HepG2 (cell line): ENCODE measurements around the gene NEDD4L. TPM values are rescaled to one million over a fixed set of nuclear protein-coding genes. Genes with fewer than 3 reads are reported as not detected.

Experiments
- BATF2 ChIP-seq: sonication (generic); formaldehyde crosslinking; IDR thresholded peaks from 2 replicates; pipeline ENCODE4 v1.8.0; 2022; ENCODE audit warnings: mild to moderate bottlenecking, missing genetic modification reagents, moderate library complexity
- DNMT3B ChIP-seq: conservative IDR thresholded peaks from 2 replicates; pipeline ENCODE4 v1.6.1; 2016; ENCODE audit warnings: missing biosample characterization, control low read depth
- ETV6 ChIP-seq: sonication (generic); formaldehyde crosslinking; conservative IDR thresholded peaks from 2 replicates; pipeline ENCODE4 v1.4.0; 2020; ENCODE audit warnings: missing genetic modification reagents
- HNF4A ChIP-seq: sonication (generic); formaldehyde crosslinking; IDR thresholded peaks from 2 replicates; pipeline ENCODE4 v1.4.0; 2020; ENCODE audit warnings: missing genetic modification reagents
- HNRNPLL ChIP-seq: fragments of 200-400 bp; formaldehyde crosslinking; IDR thresholded peaks from 2 replicates; pipeline ENCODE4 v1.6.1; 2017; ENCODE audit warnings: mild to moderate bottlenecking, low read depth, low read length; ENCODE audit not compliant: poor library complexity, severe bottlenecking
- HOXD1 ChIP-seq: sonication (generic); formaldehyde crosslinking; IDR thresholded peaks from 2 replicates; pipeline ENCODE4 v1.5.0; 2020; ENCODE audit warnings: missing genetic modification reagents
- MAFF ChIP-seq: IDR thresholded peaks from 2 replicates; pipeline ENCODE4 v1.6.1; 2011; ENCODE audit warnings: low read depth, low read length, improper control_type of control experiment
- MAZ ChIP-seq, 2 experiments: sonication (generic) in 1 of 2; formaldehyde crosslinking in 1 of 2; IDR thresholded peaks; 2 replicates each; pipeline versions ENCODE4 v1.5.0 to v1.6.1; 2012 to 2020; ENCODE audit warnings: low read depth in 2 of 2, mild to moderate bottlenecking in 2 of 2, borderline replicate concordance in 1 of 2, improper control_type of control experiment in 1 of 2, low read length in 1 of 2, missing genetic modification reagents in 1 of 2, moderate library complexity in 1 of 2
- MEF2D ChIP-seq: sonication (generic); formaldehyde crosslinking; IDR thresholded peaks from 2 replicates; pipeline ENCODE4 v1.5.1; 2020; ENCODE audit warnings: mild to moderate bottlenecking, missing genetic modification reagents
- NCOA2 ChIP-seq: sonication (generic); formaldehyde crosslinking; IDR thresholded peaks from 2 replicates; pipeline ENCODE4 v1.8.0; 2022; ENCODE audit warnings: inconsistent platforms
- PBX2 ChIP-seq: IDR thresholded peaks from 2 replicates; pipeline ENCODE4 v1.6.1; 2016; ENCODE audit warnings: control low read depth
- PITX1 ChIP-seq: sonication (generic); formaldehyde crosslinking; IDR thresholded peaks from 2 replicates; pipeline ENCODE4 v1.5.1; 2020; ENCODE audit warnings: mild to moderate bottlenecking, missing genetic modification reagents
- PRMT3 ChIP-seq: sonication (generic); formaldehyde crosslinking; IDR thresholded peaks from 2 replicates; pipeline ENCODE4 v1.8.1; 2022; ENCODE audit warnings: low read depth, mild to moderate bottlenecking, moderate library complexity, missing genetic modification reagents, borderline replicate concordance
- TBX2 ChIP-seq: sonication (generic); formaldehyde crosslinking; IDR thresholded peaks from 2 replicates; pipeline ENCODE4 v1.5.0; 2020; ENCODE audit warnings: missing genetic modification reagents, mild to moderate bottlenecking, borderline replicate concordance
- TBX3 ChIP-seq: fragments of 450-650 bp; IDR thresholded peaks from 2 replicates; pipeline ENCODE4 v1.6.1; 2017; ENCODE audit warnings: antibody characterized with exemption, mild to moderate bottlenecking, inconsistent platforms, borderline replicate concordance
- TCF7 ChIP-seq: sonication (generic); IDR thresholded peaks from 2 replicates; pipeline ENCODE4 v1.6.1; 2016; ENCODE audit warnings: antibody characterized with exemption, low read depth
- ZBTB33 ChIP-seq: sonication (generic); formaldehyde crosslinking; IDR thresholded peaks from 2 replicates; pipeline ENCODE4 v1.4.0; 2020; ENCODE audit warnings: missing genetic modification reagents
- ZNF296 ChIP-seq: sonication (generic); formaldehyde crosslinking; conservative IDR thresholded peaks from 2 replicates; pipeline ENCODE4 v1.5.0; 2020; ENCODE audit warnings: mild to moderate bottlenecking, missing genetic modification reagents
- ZNF460 ChIP-seq: sonication (generic); formaldehyde crosslinking; IDR thresholded peaks from 2 replicates; pipeline ENCODE4 v1.5.1; 2020; ENCODE audit warnings: missing genetic modification reagents, mild to moderate bottlenecking, borderline replicate concordance
- ZNF510 ChIP-seq: sonication (generic); formaldehyde crosslinking; IDR thresholded peaks from 2 replicates; pipeline ENCODE4 v1.4.0; 2020; ENCODE audit warnings: low read depth, mild to moderate bottlenecking, missing genetic modification reagents
- ZNF710 ChIP-seq: sonication (generic); formaldehyde crosslinking; IDR thresholded peaks from 2 replicates; pipeline ENCODE4 v1.5.0; 2020; ENCODE audit warnings: mild to moderate bottlenecking, missing genetic modification reagents, borderline replicate concordance
- ZNF737 ChIP-seq: sonication (generic); formaldehyde crosslinking; IDR thresholded peaks from 2 replicates; pipeline ENCODE4 v1.5.0; 2020; ENCODE audit warnings: missing genetic modification reagents, mild to moderate bottlenecking, borderline replicate concordance
- ZNF777 ChIP-seq: sonication (generic); formaldehyde crosslinking; IDR thresholded peaks from 2 replicates; pipeline ENCODE4 v1.4.0; 2020; ENCODE audit warnings: missing genetic modification reagents
- ZSCAN25 ChIP-seq: sonication (generic); formaldehyde crosslinking; IDR thresholded peaks from 2 replicates; pipeline ENCODE4 v1.8.0; 2022; ENCODE audit warnings: mild to moderate bottlenecking, missing genetic modification reagents
- polyA plus RNA-seq, 8 experiments: library from polyadenylated mRNA; depleted of rRNA in 3 of 8; stranded (reverse) in 7 of 8; unstranded in 1 of 8; fragments of >200 nt; fragmentation: Illumina TruSeq in 4 of 8; extraction: Trizol in 4 of 8; gene quantifications; 2 replicates each; pipeline versions ENCODE4 v1.2.1 to v1.2.3, GENCODE V29; 2011 to 2016; ENCODE audit warnings: low read depth in 4 of 8, missing spikeins in 1 of 8, mixed read lengths in 1 of 8; ENCODE audit not compliant: insufficient read depth in 1 of 8
- total RNA-seq, 5 experiments: library from RNA; depleted of rRNA; stranded (reverse); fragments of >200 nt; fragmentation: Illumina TruSeq; extraction: Trizol; gene quantifications; 2 replicates each; pipeline ENCODE4 v1.2.3, GENCODE V29; 2016; ENCODE audit warnings: low read depth in 1 of 5

The NEDD4L gene
- total and polyA plus RNA-seq, 2 of the 13 experiments (the other 11 are each of a cell fraction or from before 2014, with no cell fraction given): 168 to 390 TPM

DNA sequence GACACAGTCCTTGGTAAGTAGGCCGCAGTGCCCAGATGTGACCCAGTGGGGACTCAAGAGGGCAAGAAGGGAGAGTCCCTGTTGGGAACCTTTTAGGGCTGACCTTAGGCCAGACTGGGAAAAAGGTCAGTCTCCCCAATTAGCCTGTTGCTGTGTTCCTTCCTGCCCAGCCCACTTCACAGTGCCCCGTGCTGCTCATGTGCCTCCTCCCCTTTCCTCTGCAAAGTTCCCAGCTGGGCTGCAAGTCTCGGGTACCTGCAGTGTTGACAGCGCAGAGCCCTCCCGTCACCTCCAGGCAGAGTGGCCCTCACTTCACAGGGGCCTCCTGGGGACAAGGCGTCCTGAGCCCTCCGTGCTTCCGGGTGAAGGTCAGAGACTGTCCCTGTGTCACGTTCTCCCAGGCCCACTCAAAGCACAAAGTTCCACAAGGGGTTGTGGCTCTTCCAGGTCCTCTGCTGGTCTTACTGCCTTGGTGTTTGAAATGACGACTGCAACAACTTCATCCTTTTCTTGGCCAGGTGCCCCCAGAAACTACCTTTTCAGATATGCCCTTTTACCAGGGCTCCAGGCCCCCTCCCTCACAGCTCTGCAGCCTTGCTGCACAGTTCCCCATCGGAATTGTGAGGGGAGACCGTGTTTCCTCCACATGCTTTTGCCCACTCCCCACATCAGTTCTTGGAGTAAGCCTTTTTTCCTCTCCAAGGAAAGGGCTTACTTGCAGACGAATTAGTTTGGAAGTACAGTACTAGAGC, 359.1 kb downstream of the NEDD4L start (continued):
- TF ChIP-seq DNMT3B (CRISPR knock-in tag) (no peak), PITX1 (CRISPR knock-in tag) (peak; percentile 91), ETV6 (no peak), BATF2 (0 out of 2 replicates have a peak, but pooled peaks have one; percentile 47), ZNF710 (CRISPR knock-in tag) (peak; percentile 80), TBX2 (CRISPR knock-in tag) (peak; percentile 96), PRMT3 (CRISPR knock-in tag) (peak; percentile 26; the same call in 1 of the 2 replicates), ZNF296 (CRISPR knock-in tag) (peak; percentile 65; the same call in 1 of the 2 replicates), PBX2 (CRISPR knock-in tag) (peak; percentile 57), MAFF (no peak), ZNF737 (CRISPR knock-in tag) (no peak), NCOA2 (CRISPR knock-in tag) (peak; percentile 91), HNRNPLL (no peak), HOXD1 (CRISPR knock-in tag) (peak; percentile 88), ZNF510 (CRISPR knock-in tag) (no peak), ZSCAN25 (CRISPR knock-in tag) (peak; percentile 81; the same call in 1 of the 2 replicates), ZNF777 (CRISPR knock-in tag) (0 out of 2 replicates have a peak, but pooled peaks have one; percentile 17), TBX3 (no peak), MEF2D (CRISPR knock-in tag) (peak; percentile 86), ZNF460 (CRISPR knock-in tag) (peak; percentile 19; the same call in 1 of the 2 replicates), MAZ (IDR thresholded peaks at IDR 0.05; ENCODE audit: borderline replicate concordance, low read depth, low read length) (no peak), MAZ (CRISPR knock-in tag; IDR thresholded peaks at IDR 0.05; ENCODE audit: low read depth) (no peak), ZBTB33 (CRISPR knock-in tag) (peak; percentile 80), HNF4A (peak; percentile 93), TCF7 (peak; percentile 64)
